MCF 10A (cell line): Measurements from ENCODE around the gene ADAMTSL3. TPM values are rescaled to one million over a fixed set of nuclear protein-coding genes. Genes with fewer than 3 reads are reported as not detected.

Experiments
- BruUV-seq: library from RNA; stranded (reverse); fragments of 400-500 nt; replicated peaks from 2 replicates; lab custom pipeline; 2021; lab: Mats Ljungman, UMichigan
- CTCF ChIA-PET: fragments of 300-600 bp; sonication (Branson Sonifier 250); formaldehyde crosslinking; extraction: SDS; loops from one replicate; lab custom pipeline; 2021; ENCODE audit warnings: antibody characterized with exemption, inconsistent platforms; lab: Yijun Ruan, JAX
- POLR2A ChIA-PET: fragments of 300-600, 350-650 bp; sonication (Branson Sonifier 250); formaldehyde crosslinking; extraction: SDS; loops from one replicate; lab custom pipeline; 2020; ENCODE audit warnings: antibody characterized with exemption, inconsistent platforms; lab: Yijun Ruan, JAX
- DNase-seq: peaks from one replicate; pipeline ENCODE4 v3.0.0-alpha.2; 2018; ENCODE audit not compliant: unreplicated experiment
- H3K27ac Mint-ChIP-seq: one replicate; pipeline ENCODE4 v1.8.0; 2022; ENCODE audit warnings: mild to moderate bottlenecking, low read depth, mixed read lengths; ENCODE audit not compliant: unreplicated experiment
- H3K27me3 Mint-ChIP-seq: one replicate; pipeline ENCODE4 v1.8.0; 2022; ENCODE audit warnings: mixed read lengths; ENCODE audit not compliant: insufficient read depth, unreplicated experiment
- H3K36me3 Mint-ChIP-seq: one replicate; pipeline ENCODE4 v1.8.0; 2022; ENCODE audit warnings: mild to moderate bottlenecking, moderate library complexity, mixed read lengths; ENCODE audit not compliant: insufficient read depth, unreplicated experiment
- H3K4me1 Mint-ChIP-seq: one replicate; pipeline ENCODE4 v1.8.0; 2022; ENCODE audit warnings: mixed read lengths; ENCODE audit not compliant: insufficient read depth, unreplicated experiment
- H3K4me3 Mint-ChIP-seq: one replicate; pipeline ENCODE4 v1.8.0; 2022; ENCODE audit warnings: mild to moderate bottlenecking, moderate library complexity, mixed read lengths; ENCODE audit not compliant: unreplicated experiment
- H3K9me3 Mint-ChIP-seq: one replicate; pipeline ENCODE4 v1.8.0; 2022; ENCODE audit warnings: mixed read lengths; ENCODE audit not compliant: unreplicated experiment
- intact Hi-C: fragments of 100-400 bp; cut with micrococcal nuclease; formaldehyde crosslinking; loops from 2 replicates; pipeline ENCODE4 v1.14.1; 2022
- total RNA-seq: library from RNA; stranded (reverse); gene quantifications from 2 replicates; pipeline ENCODE4 v1.2.3, GENCODE V29; 2022
- TF ChIP-seq, protein P1 (sequence below): fragments of 200-600 bp; IDR thresholded peaks from one replicate; pipeline ENCODE4 v1.8.0; 2022; ENCODE audit warnings: antibody characterized with exemption, mild to moderate bottlenecking; ENCODE audit not compliant: unreplicated experiment

ADAMTSL3 gene
- total RNA-seq, 1 experiment from 2014 or later, result 1.2 TPM

DNA sequence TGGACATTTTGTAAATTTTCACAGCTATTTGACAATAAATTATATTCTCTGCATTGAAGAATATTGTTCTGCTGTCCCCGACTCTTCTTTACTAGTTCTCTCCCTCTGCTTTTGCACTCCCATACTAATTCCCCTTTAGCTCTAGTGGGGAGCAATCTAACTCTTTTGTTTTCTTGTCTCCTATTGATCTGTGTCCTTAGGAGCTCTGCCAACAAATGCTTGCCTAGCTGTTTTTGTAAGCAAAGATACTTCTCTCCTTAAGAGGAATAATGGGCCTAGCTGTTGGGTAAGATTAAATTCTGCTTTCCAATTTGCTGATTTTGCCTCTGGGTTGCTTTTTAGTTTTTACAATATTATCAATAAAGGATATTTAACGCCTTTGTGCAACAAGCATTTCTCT is 17.7 kb downstream of the ADAMTSL3 start:
- TF ChIP-seq, protein P1, sequence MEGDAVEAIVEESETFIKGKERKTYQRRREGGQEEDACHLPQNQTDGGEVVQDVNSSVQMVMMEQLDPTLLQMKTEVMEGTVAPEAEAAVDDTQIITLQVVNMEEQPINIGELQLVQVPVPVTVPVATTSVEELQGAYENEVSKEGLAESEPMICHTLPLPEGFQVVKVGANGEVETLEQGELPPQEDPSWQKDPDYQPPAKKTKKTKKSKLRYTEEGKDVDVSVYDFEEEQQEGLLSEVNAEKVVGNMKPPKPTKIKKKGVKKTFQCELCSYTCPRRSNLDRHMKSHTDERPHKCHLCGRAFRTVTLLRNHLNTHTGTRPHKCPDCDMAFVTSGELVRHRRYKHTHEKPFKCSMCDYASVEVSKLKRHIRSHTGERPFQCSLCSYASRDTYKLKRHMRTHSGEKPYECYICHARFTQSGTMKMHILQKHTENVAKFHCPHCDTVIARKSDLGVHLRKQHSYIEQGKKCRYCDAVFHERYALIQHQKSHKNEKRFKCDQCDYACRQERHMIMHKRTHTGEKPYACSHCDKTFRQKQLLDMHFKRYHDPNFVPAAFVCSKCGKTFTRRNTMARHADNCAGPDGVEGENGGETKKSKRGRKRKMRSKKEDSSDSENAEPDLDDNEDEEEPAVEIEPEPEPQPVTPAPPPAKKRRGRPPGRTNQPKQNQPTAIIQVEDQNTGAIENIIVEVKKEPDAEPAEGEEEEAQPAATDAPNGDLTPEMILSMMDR, result no peak
- POLR2A ChIA-PET, result interaction anchor here (0.6 kb wide), 1 partner anchor 886 kb away, joined by 4 read pairs; no protein-coding TSS in a partner anchor
- no peak for DNase-seq
- Mint-ChIP-seq H3K27ac (no peak overlapping the region), H3K27me3 (no peaks in the 10 kb centered on the region), H3K4me3 (no peak overlapping the region), H3K9me3 (peaks cover 7% of the 10 kb centered on the region), H3K4me1 (no peaks in the 10 kb centered on the region), H3K36me3 (no peaks in the 10 kb centered on the region)
- CTCF ChIA-PET, result no interaction called here
- no TSS peak for BruUV-seq
- intact Hi-C loops, result no loop called here

DNA sequence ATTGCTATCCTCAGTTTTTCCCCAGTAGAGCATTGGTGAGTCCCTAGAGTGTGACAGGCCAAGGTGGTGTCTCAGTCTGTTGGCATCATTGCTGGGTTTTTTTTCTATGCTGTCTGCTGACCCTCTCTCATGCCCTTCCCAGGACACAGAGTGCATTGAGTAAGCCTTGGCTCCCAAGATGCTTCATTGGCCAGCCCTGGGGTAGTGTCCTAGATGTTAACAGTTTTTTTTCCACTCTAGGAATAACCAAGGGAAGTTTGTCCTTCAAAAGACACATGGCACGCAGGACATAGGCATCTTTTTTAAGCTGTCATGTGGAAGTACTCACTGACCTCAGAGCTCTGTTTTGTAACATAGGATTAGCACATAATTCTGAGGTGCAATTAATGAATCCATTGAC is 19.5 kb downstream of the ADAMTSL3 start:
- DNase-seq, result no peak
- BruUV-seq, result no TSS peak
- TF ChIP-seq, protein P1, result no peak
- H3K27me3 Mint-ChIP-seq, result no peaks in the 10 kb centered on the region
- no peaks in the 10 kb centered on the region for H3K4me1 Mint-ChIP-seq
- ChIA-PET CTCF (interaction anchor here (0.7 kb wide), 1 partner anchor 77 kb away, joined by 3 read pairs; no protein-coding TSS in a partner anchor), POLR2A (no interaction called here)
- no peak overlapping the region for H3K27ac Mint-ChIP-seq
- no peaks in the 10 kb centered on the region for H3K36me3 Mint-ChIP-seq
- no peak overlapping the region for H3K4me3 Mint-ChIP-seq
- H3K9me3 Mint-ChIP-seq, result peaks cover 17% of the 10 kb centered on the region
- intact Hi-C loops, result no loop called here

DNA sequence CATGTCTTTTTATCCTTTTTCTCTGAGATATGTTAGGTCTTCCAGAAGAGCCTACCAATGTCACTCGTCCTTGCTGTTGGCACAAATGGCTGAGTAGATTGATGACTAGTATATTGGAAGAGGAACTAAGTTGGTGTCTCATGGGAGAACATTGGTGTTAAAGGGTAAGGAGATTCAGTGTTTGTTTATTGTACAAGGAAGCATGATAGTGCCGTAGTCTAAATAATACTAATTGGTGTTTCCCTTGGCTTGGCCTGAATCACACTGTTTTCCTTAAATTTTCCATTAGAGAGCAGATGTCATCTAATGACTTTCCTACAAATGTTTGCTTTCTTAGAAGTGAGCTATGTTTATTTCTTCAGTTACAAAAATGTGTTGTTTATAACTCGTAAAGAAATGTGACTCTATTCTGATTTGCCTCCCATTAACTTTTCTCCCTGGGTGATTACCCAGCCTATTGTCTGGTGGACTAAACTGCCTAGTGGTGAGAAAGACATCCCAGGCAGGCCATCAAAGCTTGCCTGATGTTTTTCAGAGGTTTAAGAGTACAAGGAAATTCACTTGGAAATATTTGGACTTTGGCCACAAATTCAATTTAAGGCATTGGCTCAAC is 28.7 kb downstream of the ADAMTSL3 start:
- no peaks in the 10 kb centered on the region for H3K27me3 Mint-ChIP-seq
- H3K9me3 Mint-ChIP-seq, result peaks cover 13% of the 10 kb centered on the region
- H3K36me3 Mint-ChIP-seq, result no peaks in the 10 kb centered on the region
- TF ChIP-seq, protein P1, result no peak
- BruUV-seq, result no TSS peak
- CTCF ChIA-PET, result no interaction called here
- no peak for DNase-seq
- intact Hi-C loops, result no loop called here
- no peak overlapping the region for H3K27ac Mint-ChIP-seq
- POLR2A ChIA-PET, result no interaction called here
- no peak overlapping the region for H3K4me3 Mint-ChIP-seq
- no peaks in the 10 kb centered on the region for H3K4me1 Mint-ChIP-seq

DNA sequence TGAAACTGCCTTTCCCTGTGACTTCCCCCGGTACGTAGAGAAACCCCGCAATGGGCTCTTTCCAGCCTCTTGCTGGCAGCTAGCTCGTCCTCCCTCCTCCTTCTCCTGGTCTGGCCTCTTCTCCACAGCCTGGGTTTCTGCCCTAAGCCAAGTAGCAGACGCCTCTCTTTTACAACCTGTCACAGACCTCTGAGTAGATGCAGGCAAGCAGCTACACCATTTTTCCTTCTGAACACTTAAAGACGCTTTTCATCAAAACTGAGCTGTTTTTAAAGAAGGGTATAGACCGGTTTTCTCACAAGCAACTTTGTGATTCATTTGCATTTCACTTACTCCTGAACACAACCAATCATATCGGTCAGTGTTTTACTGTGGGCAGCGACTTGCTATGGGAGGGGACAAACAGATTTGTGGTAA is 32.0 kb downstream of the ADAMTSL3 start:
- H3K36me3 Mint-ChIP-seq, result no peaks in the 10 kb centered on the region
- H3K9me3 Mint-ChIP-seq, result no peaks in the 10 kb centered on the region
- no peaks in the 10 kb centered on the region for H3K4me1 Mint-ChIP-seq

More for the DNA sequence above, 32.0 kb downstream of the ADAMTSL3 start:
- TF ChIP-seq, protein P1, result no peak
- BruUV-seq, result no TSS peak
- no peak for DNase-seq
- ChIA-PET CTCF (no interaction called here), POLR2A (interaction anchor here (0.5 kb wide), 1 partner anchor 67 kb away, joined by 3 read pairs; no protein-coding TSS in a partner anchor)
- Mint-ChIP-seq H3K4me3 (no peak overlapping the region), H3K27ac (no peak overlapping the region), H3K27me3 (no peaks in the 10 kb centered on the region)
- intact Hi-C loops, result no loop called here
